HG03571 (cell line): Measurements from ENCODE around the gene GOLT1B.

ENCODE experiments used
- ATAC-seq: cut with Tn5 transposase; IDR thresholded peaks from one replicate; pipeline ENCODE4 v1.9.1; 2021; ENCODE audit not compliant: unreplicated experiment

The GOLT1B gene

GRCh38 chr12:21561158-21561557 lies 59.6 kb downstream of the GOLT1B start:
- no peak for ATAC-seq

- no peak for ATAC-seq
Observed at GRCh38 chr12:21562859-21563258, 61.3 kb downstream of the GOLT1B start.

DNA sequence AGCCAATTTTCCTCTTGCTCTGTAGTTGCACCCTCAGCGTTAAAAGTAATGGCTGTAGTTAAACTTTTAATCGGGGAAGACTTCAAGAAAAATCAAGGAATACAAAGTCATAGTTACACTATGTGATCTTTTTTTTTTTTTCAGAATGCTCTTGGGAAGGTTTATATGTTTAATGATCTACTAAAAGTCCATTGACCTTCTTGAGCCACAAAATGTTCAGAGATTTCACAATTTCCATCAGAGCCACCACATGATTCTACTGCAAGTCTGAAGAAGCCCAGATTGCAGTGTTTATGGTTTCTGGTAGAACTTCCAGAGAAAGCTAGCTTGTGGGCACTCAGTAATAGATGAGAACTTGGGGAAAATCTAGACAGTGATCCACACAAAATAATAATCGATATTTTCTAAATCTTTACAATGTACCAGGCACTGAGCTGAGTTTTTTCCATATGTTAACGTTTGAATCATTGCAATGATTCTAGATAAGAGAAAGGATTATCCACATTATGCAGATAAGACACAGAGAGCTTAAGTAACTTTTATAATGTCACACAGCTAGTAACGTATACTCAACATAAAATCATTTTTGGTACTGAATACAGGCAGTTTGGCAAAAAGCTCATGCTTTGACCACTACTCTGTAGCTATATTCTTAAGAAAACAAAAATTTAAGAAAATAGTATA lies 64.8 kb downstream of the GOLT1B start:
- no peak for ATAC-seq

DNA sequence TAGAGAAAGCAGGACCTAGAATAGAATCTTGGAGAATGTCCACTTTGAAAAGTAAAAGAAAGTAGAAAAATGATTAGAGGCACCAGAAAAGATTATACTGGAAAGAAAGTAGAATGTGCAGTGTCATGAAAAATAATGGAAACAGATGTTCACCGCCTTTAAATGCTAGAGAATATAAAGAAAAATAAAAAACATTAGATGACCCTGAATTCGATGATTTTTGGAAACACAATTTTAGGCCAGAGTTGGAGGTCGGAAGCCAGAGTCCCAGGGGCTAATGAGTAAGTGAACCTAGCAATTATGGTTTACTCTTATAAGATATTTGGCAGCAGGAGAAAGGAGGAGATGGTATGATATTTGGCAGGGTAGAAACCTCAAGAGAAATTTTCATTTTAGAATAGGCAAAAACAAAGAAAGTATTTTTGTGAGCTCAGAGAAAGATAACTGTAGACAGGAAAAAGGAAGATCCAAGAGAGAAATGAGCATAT lies 65.4 kb downstream of the GOLT1B start:
- ATAC-seq = no peak
